ENCODE data around the gene HARS2. TPM values are rescaled to one million over a fixed set of nuclear protein-coding genes. Genes with fewer than 3 reads are reported as not detected.
"Not testable (repeated sequence)": the region's sequence is repeated elsewhere in the genome, so short reads cannot be mapped to it uniquely, and the experiment has no call there.

Gene HARS2
- total RNA-seq, 1 donor from 2014 or later, result 24.4 TPM

DNA sequence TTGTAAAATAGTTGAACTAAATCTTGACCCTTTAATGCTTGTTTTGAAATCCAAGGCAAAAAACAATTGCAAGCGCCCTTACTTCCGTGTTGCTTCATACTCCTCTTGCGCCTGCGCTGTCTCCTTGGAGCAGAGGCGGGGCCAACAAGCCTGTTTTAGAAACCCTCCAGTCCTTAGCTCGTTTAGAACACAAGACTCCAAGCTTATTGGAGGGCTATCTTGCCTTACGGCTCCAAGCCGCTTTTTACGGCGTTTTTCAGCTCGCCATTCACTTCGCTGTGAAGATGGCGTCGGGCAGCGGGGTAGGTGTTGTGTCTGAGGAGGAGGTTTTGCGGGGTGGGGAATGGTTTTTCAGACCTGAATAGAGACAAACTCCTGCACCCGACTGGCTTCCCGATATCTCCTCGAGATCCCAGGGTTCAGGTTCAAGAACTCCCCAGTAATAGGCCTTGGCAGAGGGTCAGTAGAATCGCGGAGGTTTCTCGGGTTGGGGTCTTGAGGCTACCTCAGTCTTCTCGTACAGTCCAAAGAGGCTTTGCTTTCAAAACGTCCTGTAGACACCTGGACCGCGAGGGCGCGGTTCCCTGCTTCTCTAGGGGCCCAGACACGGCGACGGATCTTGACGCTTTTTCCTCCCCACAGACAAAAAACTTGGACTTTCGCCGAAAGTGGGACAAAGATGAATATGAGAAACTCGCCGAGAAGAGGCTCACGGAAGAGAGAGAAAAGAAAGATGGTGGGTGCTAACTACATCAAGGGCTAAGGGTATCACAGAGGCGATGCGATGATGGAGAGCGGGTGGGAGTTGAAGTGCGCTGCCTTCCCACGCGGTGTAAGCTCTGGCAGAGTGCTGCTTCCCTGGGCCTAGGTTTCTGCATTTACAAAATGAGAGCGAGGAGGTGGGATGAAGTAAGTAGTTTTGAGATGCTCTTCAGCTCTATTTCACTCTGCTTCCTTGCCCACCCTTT, 9.2 kb downstream of the HARS2 start, which contains the start of gene ZMAT2:
ZMAT2 (plus strand) TSS at position 271 of the 968 bp plus-strand sequence; CDS start at position 285, 14 bp downstream.
- peak; percentile 99 for DNase-seq (ENCODE audit: low read depth)

DNA sequence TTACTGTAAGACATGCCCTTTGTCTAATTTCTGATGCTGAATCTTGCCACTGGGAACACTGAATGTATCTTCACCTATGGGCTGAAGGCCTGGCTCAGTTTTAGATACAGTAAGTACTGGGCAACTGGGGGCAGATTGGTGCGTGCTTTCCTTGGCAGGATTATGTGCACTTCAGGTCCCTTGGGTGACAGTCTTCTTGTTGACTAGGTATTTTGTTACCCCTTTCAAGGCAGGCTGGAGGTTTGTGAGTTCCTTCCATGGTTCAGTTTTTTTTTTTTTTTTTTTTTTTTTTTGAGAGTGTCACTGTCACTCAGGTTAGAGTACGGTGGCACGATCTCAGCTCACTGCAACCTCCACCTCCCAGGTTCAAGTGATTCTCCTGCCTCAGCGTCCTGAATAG, 16.6 kb downstream of the HARS2 start:
- DNase-seq (ENCODE audit: low read depth), result no peak

DNA sequence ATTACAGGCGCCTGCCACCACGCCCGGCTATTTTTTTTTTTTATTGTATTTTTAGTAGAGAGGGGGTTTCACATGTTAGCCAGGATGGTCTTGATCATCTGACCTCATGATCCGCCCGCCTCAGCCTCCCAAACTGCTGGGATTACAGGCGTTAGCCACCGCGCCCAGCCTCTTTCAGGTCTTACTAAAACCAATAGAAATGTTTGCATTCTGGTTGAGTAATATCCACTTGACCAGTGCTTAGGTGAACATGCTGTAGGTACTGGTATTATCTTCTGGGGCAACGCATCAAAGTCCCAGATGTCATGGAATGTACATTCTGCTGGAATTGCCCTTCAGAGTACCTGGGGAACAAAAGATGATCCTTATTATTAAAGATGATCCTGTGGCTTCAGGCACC, 17.5 kb downstream of the HARS2 start:
- not testable (repeated sequence) for DNase-seq (ENCODE audit: low read depth)

DNA sequence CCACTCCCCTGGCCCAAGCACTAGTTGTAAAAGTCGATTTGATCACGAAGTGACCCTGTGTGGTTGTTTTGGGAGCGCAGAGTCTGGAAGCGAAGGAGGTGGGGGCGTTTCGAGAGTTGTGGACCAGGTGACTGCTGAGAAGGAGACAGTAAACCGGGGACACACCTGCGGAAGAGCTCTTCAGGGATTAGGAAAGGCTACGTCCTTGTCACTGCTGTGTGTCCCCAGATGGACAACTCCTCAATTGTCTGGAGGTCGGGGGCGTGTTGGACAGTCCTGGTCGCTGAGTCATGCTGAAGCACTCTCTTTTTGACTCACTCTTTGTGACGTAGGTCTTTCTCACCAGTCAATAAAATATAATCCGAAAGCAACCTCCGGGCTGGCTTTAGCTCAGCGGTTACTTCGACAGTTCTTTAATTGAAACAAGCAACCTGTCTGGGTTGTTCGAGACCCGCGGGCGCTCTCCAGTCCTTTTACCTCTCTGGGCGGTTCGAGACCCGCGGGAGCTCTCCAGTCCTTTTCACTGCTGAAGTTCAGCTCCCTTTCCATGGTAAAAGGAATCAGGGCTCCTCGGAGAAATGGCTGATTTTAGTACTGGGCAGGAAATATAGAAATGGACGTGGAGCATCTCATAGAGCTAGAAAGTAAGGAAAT, 19.8 kb downstream of the HARS2 start:
- peak; percentile 98 for DNase-seq (ENCODE audit: low read depth)

DNA sequence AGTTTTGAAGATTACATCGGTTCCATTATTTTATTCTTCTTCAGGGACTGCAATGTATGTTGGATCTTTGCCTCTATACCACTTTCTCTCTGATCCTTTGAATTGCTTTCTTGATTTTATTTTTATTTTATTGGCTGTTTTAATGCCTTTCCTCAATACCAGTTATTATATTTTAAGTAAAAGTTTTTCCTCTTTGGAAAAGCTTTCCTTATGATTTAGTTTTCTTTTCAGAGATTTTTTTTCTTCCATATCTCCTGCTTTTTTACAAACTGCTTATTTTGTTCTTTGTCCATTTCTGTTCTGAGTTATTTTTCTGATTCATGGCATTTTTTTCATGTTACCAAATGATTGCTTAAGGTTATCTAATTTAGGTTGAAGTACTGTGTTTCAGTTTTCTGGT, 20.5 kb downstream of the HARS2 start:
- DNase-seq (ENCODE audit: low read depth), result no peak

DNA sequence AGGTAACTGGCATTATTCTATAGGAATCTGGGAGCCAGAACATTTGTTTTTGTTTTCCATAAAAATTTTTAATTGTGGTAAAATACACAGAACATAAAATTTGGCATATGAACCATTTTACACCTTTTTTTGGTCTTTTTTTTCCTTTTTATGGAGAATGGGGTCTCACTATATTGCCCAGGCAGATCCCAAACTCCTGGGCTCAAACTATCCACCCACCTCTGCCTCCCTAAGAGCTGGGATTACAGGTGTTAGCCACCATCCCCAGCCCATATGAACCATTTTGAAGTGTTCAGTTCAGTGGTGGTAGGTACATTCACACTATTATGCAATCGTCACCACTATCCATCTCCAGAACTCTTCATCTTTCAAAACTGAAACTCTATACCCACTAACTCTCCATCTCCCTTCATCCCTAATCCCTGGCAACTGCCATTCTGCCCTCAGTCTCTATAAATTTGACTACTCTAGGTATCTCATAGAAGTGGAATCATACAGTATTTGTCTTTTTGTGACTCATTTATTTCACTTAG, 22.4 kb downstream of the HARS2 start:
- no peak for DNase-seq (ENCODE audit: low read depth)

DNA sequence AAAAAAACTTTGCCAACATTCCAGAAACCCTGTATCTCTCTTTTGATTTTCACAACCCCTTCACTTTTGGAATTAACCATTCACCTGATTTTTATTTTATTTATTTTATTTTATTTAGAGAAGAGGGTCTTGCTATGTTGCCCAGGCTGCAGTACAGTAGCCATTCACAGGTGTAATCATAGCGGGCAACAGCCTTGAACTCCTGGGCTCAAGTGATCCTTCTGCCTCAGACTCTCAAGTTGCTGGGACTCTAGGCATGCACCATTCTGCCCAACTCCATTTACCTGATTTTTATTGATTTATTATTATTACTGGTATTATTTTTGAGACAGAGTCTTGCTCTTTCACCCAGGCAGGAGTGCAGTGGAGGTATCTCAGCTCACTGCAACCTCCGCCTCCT, 25.0 kb downstream of the HARS2 start:
- DNase-seq (ENCODE audit: low read depth), result not testable (repeated sequence)

DNA sequence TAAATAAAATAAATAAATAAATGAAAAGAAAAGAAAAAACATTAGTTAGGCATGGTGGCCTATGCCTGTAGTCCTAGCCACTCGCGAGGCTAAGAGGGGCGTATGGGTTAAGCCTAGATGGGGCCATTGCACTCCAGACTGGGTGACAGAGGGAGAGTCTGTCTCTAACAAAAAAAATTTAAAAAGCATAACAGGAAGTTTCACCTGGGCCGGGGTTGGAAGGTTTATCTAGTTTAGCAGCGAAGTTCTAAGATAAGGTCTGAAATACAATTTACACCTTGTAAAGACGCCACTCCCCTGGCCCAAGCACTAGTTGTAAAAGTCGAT, 27.0 kb downstream of the HARS2 start:
- DNase-seq (ENCODE audit: low read depth), result no peak

DNA sequence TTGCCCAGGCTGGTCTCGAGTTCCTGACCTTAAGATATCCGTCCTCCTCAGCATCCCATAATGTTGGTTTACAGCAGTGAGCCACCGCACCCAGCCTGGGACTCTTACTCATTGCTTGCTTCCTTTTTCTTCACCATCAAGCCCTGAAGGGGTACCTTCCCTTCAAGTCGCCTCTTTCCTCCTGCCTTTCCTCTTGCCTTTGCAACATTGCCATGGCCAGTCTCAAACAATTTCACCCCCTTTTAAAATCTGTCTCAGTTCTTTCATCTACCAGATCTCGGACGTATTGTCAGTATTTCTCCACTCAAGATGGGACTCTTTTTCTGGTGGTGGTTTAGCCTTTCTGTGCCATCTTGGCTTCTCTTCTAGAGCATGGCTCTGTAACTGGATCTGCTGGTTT, 29.5 kb downstream of the HARS2 start:
- not testable (repeated sequence) for DNase-seq (ENCODE audit: low read depth)

DNA sequence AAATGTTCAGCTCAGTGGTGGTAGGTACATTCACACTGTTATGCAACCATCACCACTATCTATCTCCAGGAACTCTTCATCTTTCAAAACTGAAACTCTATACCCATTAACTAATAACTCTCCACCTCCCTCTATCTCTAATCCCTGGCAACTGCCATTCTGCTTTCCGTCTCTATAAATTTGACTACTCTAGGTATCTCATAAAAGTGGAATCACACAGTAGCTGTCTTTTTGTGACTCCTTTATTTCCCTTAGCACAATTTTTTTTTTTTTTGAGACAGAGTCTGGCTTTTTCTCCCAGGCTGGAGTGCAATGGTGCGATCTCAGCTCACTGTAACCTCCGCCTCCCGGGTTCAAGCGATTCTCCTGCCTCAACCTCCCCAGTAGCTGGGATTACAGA, 30.1 kb downstream of the HARS2 start:
- DNase-seq (ENCODE audit: low read depth), result not testable (repeated sequence)

DNA sequence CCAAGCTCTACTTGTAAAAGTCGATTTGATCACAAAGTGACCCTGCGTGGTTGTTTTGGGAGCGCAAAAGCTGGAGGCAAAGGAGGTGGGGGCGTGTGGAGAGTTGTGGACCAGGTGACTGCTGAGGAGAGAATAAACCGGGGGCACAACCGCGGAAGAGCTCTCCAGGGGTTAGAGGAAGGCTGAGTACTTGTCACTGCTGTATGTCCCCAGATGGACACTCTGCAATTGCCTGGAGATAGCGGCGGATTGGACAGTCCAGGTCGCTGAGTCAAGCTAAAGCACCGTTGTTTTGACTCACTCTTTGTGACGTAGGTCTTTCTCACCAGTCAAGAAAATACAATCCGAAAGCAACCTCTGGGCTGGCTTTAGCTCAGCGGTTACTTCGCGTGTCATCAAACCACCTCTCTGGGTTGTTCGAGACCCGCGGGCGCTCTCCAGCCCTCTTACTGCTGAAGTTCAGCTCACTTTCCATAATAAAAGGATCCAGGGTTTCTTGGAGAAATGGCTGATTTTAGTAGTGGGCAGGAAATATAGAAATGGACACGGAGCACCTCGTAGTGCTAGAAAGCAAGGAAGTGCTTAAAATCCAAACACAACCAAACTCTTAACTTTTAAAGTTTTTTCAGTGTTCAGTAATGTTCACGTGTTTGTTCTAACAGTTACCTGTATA, 34.7 kb downstream of the HARS2 start:
- DNase-seq (ENCODE audit: low read depth), result peak; percentile 95

DNA sequence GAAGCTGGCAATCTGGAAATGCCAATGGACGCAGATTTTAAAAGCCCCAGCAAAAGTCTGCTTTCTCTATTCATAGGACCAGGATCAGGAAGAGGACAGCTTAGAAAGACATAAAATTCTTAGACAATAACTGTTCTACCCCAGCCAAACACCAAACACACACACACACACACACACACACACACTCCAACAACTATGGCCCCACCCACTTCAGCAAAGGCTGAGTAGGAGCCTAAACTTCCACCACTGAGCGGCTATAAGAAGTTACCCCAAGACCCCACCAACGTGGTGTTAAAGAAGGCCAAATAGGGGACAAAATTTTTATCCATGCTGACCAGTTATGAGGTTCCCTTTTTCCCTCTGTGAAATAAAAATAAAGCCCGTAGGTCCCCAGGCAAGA, 41.8 kb downstream of the HARS2 start:
- no peak for DNase-seq (ENCODE audit: low read depth)

DNA sequence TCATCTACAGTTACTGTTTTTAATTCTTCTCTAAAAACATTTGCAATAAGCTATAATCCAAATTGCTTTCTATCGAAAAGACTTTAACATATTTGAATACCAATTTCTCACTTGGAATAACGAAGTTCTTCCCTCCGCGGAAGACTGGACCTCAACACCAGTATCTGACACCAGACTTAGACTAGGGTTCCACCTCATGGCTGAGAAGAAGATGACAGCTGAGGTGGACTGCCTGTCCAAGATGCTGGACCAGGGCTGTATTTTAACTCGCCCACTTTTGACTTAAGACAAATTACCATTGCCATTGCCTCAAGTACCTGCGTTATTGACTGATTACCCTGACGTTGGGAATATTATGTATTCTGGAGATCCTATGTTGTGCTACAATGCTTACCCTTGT, 43.1 kb downstream of the HARS2 start:
- peak; percentile 23 for DNase-seq (ENCODE audit: low read depth)

DNA sequence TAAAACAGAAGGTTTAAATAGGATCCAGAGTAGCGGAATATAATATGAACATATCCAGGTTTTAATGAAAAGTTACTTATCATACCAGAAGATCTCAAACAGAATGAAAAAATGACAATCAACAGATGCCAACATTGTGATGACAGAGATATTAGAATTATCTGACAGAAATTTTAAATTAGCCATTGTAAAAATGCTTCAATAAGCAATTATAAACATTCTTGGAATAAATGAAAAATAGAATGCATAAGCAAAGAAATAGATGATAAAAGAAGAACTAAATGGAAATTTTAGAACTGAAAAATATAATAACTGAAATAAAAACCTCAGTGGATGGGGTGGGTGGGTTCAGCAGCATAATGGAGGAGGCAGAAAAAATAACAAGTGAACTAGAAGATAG, 46.2 kb downstream of the HARS2 start:
- DNase-seq (ENCODE audit: low read depth), result no peak

DNA sequence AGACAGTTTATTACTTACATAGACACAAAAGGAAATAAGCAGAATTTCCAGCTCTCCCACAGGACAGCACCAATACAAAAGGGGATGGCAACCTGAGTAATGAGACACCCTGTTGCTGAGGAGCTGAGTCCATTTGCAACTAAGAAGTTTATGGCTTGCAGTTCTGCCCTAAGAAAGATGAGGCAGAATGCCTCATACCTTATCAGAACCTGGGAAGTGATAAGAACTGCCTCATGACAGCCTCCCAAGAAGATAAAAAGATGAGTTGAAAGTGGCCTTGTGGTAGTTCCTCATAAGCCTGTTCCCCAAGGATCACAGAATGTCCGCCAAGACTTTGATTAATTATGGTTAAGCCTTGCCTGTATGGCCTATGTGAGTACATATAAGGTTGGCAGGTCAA, 50.7 kb downstream of the HARS2 start:
- no peak for DNase-seq (ENCODE audit: low read depth)

Small RNAs within 50 kb of the gene (microRNA-seq; reads per million reads assigned to microRNA genes)
- not detected for gene MIR3655

Other genes with a start within 250 kb of the HARS2 start
- gene EIF4EBP3, start 143.8 kb upstream of the HARS2 start, total RNA-seq, result not detected in 2 replicates
- 38.5 and 44.9 TPM in 2 replicates for gene SRA1, start 134.0 kb upstream of the HARS2 start, total RNA-seq
- gene APBB3, start 126.9 kb upstream of the HARS2 start, total RNA-seq, result 22.9 and 23.2 TPM in 2 replicates
- 40.0 and 40.5 TPM in 2 replicates for gene SLC35A4, start 126.6 kb upstream of the HARS2 start, total RNA-seq
- gene CD14, start 58.3 kb upstream of the HARS2 start, total RNA-seq, result 0.21 and 0.64 TPM in 2 replicates
- 5.3 and 8.1 TPM in 2 replicates for gene TMCO6, start 52.0 kb upstream of the HARS2 start, total RNA-seq
- 46.7 and 51.4 TPM in 2 replicates for gene NDUFA2, start 43.8 kb upstream of the HARS2 start, total RNA-seq
- gene IK, start 43.6 kb upstream of the HARS2 start, total RNA-seq, result 105 and 121 TPM in 2 replicates
- gene WDR55, start 26.6 kb upstream of the HARS2 start, total RNA-seq, result 20.5 and 20.6 TPM in 2 replicates
- 0.52 and 1.0 TPM in 2 replicates for gene DND1, start 17.9 kb upstream of the HARS2 start, total RNA-seq
- gene HARS1, start 85 bp upstream of the HARS2 start, total RNA-seq, result 49.4 and 52.5 TPM in 2 replicates
- gene ZMAT2, start 9.0 kb downstream of the HARS2 start, total RNA-seq, result 46.7 and 61.3 TPM in 2 replicates
- 0.10 TPM in 1 of 2 replicates, not detected in the other for gene PCDHA1, start 94.7 kb downstream of the HARS2 start, total RNA-seq
- 0.36 TPM in 1 of 2 replicates, not detected in the other for gene PCDHA2, start 103.4 kb downstream of the HARS2 start, total RNA-seq
- gene PCDHA3, start 109.6 kb downstream of the HARS2 start, total RNA-seq, result 0.16 TPM in 2 replicates
- gene PCDHA4, start 115.6 kb downstream of the HARS2 start, total RNA-seq, result 1.2 and 1.4 TPM in 2 replicates
- gene PCDHA5, start 130.2 kb downstream of the HARS2 start, total RNA-seq, result 0.03 and 0.05 TPM in 2 replicates
- 0.11 TPM in 1 of 2 replicates, not detected in the other for gene PCDHA6, start 136.5 kb downstream of the HARS2 start, total RNA-seq
- gene PCDHA7, start 142.8 kb downstream of the HARS2 start, total RNA-seq, result 0.36 and 0.48 TPM in 2 replicates
- gene PCDHA8, start 149.7 kb downstream of the HARS2 start, total RNA-seq, result not detected in 2 replicates
- under 0.01 and 0.03 TPM in 2 replicates for gene PCDHA9, start 156.9 kb downstream of the HARS2 start, total RNA-seq
- gene PCDHA10, start 164.4 kb downstream of the HARS2 start, total RNA-seq, result 0.03 and 0.05 TPM in 2 replicates
- gene PCDHA11, start 177.5 kb downstream of the HARS2 start, total RNA-seq, result 0.13 and 0.26 TPM in 2 replicates
- gene PCDHA12, start 183.9 kb downstream of the HARS2 start, total RNA-seq, result 0.03 and 0.16 TPM in 2 replicates
- gene PCDHA13, start 190.7 kb downstream of the HARS2 start, total RNA-seq, result 0.05 TPM in 1 of 2 replicates, not detected in the other
- gene PCDHAC1, start 234.8 kb downstream of the HARS2 start, total RNA-seq, result 0.05 and 0.10 TPM in 2 replicates